CD4-positive, alpha-beta T cell treated with Interleukin-4 for 1 hour (primary cell): ENCODE results near the gene TMEM244.
"Not testable (repeated sequence)": the region's sequence is repeated elsewhere in the genome, so short reads cannot be mapped to it uniquely, and the experiment has no call there.

Experiments
- DNase-seq, 2 donors: peaks; one replicate each; pipeline ENCODE4 v3.0.0-alpha.2; 2020 to 2022

The TMEM244 gene

DNA sequence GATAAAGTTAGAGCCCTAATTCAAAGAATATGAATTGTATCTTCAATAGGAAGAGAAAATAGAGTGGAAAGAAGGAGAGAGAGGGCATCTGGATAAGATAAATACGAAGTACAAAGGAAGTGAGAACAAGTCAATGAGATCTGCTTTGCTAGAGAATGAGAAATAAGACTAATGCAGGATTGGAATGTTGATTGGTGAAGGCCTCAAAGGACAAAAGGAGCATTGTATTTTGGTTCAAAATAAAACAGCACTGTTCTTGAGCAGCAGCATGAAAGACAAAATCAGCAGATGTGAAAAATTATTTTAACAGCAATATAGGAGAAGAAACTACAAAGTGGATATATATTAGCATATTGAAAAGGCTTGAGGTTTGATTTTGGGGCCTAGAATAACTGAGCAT lies 5.1 kb upstream of the TMEM244 start:
- no peak for DNase-seq

DNA sequence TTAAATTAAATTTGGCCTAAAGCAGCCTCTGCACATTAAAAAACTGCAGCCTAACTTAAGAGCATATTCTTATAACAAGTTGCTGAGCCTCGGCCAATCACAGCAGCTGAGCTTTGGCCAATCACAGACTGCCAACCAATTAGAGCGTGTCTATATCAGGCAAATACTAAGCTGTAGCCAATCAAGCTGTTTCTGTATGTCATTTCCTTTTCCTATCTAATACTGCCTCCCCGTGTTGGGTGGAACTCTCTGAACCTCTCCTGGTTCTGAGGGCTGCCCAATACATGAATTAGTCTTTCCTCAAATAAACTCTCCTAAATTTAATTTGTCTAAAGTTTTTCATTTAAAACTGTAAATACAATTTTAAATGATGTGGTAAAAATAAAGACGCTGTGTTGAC lies 3.9 kb upstream of the TMEM244 start:
- no peak for DNase-seq

DNA sequence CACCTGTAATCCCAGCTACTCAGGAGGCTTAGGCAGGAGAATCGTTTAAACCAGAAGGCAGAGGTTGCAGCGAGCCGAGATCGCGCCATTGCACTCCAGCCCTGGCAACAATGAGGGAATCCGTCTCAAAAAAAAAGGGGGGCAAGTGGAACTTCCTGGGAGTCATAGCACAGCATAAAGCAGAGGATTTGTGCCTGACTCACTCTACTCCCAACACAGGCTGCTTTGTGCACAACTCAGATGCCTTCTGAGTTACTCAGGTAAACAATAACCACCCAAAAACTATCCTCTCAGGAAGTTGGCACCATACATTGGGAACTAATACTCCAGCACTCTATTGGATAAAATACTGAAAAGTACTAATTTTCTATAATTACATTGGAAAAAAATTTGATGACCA lies 2.5 kb upstream of the TMEM244 start:
- DNase-seq, result no peak

DNA sequence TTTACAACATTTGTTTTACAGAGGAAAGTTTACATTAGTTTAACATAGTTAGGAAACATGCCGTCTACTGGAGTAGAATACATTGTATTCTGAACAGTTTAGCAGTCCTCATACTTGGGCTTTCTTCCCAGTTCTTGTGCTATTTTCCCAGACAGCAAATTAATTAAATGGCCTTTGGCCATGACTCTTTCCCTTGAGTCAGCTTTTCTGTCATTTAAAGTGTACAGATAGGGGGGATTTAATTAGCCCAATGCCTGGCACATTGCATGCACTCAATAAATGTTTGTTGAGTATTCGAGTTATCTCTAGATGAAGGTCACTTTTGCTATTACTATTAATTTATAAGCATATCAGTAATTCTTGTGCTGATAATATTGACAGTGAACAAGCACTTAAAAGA lies 1.6 kb downstream of the TMEM244 start:
- DNase-seq, result no peak

DNA sequence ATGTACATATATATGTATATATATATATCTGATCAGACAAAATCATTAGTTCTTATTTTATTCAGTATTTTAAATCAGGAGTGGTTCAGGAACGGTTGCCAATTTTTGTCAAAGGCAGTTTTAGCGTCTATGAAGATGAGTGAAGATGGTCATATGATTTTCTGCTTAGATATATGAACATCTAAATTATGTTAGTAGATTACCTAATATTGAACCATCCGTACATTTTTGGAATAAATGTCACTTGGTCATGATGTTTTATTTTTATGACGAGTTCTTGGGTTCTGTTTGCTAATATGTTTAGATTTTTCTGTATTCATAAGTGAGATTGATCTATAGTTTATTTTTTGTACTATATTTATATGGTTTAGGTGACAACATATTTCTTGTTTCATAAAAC lies 3.3 kb downstream of the TMEM244 start:
- DNase-seq, result no peak

DNA sequence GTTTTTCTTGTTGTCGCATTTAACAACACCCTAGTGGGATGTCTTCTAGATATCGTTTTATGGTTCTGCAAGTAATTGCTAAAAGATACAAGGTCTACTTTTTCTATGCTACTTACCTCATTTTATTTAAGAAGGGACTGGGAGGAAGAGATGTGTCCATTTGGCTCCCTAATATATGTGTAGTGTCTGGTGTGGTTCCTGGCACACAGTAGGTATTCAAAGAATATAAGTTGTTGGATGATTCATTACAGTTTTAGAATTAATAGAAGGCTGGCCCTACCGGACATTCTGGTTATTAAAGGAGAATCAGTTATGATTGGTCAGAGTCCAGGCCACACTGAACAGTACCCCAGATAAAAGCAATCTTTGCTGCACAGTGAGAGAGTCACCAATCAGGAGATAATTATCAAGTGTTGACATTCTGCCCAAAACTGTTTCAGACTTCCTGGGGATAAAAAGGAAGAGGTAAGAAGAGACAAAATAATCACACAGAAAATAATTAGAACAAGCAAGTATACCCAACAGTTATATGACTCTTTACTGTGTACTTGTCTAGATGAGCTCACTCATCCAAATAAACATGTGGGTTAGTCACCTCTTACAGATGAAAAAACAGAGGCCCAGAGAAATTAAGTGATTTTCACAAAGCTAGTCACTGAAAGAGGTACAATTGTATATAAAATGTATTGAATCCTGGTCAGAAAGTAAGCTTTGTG lies 7.0 kb downstream of the TMEM244 start:
- DNase-seq, result no peak

DNA sequence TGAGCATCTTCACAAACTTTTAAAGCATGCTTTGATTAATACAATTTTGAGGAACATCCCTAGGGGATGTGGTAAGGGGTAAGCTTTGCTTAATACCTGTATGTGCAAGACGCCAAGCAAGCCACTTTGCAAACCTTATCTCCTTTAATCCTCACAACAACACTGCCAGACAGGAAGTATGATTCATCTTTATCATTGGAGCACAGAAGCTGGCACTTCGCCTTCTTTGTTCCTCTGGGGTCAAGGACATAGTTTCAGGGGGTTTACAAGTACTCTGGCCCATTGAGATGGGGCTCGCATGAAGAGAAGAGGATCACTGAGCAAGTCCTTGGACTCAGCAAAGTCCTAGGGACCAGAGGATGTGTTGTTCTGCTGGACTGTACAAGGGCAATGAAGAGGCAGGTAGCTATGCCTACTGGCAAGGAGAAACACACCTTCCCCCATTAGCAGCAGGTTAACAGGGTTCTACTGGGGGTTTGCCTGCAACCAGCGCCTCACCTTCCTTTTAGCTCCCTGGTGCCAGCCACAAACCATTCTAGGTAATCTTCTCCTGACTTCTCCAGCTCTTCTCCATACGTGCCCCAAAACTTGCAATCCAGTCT lies 8.8 kb downstream of the TMEM244 start:
- DNase-seq, result no peak

DNA sequence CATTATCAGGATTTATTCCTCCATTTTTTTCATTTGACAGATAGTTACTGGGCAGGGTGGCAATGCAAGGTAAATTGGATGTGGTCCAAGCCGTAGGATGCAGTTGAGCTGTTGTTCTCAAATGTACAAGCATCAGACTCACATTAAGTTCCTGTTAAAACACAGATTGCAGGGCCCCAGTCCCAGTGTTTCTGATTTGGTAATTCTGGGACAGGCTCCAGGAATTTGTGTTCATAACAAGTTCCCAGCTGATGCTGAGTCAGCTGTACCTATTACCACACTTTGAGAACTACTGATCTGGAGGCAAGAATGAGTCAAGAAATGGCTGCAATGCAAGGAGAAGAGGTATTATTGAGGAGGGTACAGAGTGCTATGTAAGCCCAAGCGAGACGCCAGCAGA lies 11.7 kb downstream of the TMEM244 start:
- no peak for DNase-seq

DNA sequence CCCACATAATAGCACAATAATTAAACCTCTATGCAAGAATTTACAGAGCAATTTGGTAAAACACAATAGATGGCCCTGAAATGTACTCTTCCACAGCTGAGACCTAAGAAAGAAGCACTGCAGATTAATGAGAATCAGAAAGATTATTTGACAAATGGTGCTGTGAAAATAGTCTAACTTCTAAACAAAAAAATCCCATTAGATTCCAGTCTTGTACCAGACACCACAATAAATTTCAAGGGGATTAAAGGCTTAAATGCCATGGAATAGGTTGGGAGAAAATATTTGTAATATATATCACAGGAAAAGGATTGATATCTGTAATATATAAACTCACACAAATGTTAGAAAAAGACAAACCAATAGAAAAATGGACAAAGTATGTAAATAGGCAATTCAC lies 14.4 kb downstream of the TMEM244 start:
- DNase-seq, result no peak

DNA sequence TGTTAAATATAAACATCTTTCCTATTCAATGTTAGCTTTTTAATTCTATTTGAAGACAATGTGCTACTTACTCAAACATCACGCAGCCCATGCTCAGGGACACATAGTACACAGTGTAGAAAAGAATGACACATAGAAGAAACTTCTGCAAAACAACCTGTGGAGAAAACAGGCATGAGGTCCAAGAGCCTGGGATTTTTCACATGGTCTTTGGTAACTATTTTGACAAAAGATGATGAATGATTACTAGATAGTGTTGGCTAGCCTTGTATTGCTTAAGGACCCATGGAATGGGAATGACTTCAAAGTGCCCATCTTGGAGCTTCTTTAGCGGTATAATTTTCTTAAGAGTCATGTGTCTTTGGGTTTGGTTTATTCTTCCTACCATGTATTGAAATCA lies 15.4 kb downstream of the TMEM244 start:
- no peak for DNase-seq

DNA sequence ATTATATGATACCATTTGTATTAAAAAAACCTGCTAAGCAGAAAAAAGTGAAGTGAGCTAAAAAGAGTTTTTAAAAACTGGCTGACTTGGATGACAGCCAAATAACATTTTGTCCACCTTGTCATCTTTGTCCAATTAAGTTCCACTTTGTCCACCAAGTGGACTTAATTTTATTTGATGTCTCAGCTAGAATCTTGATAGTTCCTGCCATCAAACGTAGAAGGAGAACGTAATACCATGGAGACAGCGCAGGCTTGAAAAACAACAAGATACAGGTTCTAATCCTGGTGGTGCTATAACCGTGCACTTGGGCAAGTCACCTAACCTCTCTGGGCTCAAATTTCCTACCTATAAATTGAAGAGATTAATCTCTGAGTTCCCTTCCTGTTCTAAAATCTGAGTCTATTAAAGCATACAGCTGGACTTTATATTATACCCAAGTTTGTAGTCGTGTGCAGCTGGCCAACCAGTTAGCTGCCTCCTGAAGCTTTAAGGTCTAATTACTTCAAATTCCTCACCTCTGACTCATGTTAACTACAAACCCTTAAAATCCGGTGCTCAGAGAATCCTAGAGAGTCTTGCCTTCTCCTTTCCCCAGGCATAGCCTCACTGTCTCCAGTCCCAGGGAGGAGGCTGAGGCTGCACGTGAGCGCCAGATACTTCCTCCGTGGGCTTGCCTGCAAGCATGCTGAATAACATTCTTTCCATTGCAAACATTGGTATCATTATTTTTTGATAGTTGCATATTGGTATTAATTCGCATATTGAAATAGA lies 16.8 kb downstream of the TMEM244 start:
- DNase-seq, result no peak

DNA sequence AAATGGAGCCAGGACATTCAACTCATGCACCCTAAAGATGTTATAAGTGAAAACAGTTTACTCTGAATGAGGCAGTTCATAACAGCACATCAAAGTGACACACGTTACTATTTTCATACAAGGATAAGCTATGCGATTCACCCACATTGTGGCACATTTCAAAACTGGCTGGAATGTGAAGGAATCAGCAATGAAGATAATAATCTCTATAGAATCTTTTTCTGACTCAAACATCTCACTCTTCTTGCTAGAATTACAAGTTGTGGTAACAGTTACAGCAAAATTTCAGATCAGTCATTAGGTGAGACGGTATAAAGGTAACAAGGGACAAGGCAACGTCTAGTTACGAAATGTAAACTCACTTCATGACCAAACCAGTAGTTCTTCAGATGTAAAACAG lies 17.5 kb downstream of the TMEM244 start:
- no peak for DNase-seq

DNA sequence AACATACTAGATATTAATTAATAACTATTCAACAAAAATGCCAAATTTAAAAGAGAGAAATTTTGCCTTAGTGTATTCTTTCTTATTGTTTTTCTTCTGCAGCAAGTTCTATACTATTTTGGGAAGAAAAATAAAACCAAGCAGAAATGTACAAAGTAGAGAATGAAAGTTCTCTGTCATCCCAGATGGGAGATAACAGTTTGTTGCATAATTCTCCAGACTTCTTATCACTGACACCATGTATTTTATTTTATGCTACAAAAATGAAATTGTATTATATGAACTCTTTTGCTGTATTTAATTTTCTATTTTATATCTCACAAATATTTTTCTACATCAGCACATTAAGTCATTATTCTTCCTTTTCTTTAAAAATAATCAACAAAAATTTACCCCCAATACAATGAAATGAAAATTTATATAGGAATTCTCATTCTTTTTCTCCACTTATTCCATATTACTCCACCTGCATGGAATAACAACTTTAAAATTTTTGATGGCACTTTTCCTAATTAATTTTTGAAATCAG lies 18.2 kb downstream of the TMEM244 start:
- no peak for DNase-seq

DNA sequence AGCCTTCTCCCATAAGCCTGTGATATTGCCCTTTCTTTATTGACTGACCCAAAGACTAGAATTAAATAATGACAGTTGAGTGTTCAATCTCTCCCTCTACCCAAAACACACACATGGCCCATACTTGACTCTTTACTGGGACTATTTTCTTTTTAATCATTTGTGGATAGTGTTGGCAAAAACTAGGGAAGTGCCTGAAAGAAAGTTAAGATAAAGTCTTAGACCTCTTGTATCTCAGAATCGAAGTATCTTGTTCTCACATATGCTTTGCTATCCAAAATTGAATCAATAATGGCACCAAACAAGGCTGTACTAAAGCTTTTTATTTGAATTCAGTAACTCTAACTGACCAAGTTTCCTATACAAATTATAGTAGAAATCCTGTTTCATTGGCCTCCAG lies 19.0 kb downstream of the TMEM244 start:
- DNase-seq, result no peak

DNA sequence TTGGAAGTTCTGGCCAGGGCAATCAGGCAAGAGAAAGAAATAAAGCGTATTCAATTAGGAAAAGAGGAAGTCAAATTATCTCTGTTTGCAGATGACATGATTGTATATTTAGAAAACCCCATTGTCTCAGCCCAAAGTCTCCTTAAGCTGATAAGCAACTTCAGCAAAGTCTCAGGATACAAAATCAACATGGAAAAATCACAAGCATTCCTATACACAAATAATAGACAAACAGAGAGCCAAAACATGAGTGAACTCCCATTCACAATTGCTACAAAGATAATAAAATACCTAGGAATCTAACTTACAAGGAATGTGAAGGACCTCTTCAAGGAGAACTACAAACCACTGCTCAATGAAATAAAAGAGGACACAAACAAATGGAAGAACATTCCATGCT lies 21.6 kb downstream of the TMEM244 start:
- DNase-seq, result not testable (repeated sequence)

DNA sequence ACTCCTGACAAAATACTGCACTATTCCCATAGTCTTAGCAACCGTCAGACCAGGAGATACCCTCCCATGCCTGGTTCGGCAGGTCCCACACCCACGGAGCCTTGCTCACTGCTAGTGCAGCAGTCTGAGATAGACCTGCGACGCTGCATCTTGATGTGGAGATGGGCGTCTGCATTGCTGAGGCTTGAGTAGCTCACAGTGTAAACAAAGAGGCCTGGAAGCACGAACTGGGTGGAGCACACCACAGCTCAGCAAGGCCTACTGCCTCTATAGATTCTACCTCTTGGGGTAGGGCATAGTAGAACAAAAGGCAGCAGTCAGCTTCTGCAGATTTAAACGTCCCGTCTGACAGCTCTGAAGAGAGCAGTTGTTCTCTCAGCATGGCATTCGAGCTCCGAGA lies 25.4 kb downstream of the TMEM244 start:
- DNase-seq, result no peak

DNA sequence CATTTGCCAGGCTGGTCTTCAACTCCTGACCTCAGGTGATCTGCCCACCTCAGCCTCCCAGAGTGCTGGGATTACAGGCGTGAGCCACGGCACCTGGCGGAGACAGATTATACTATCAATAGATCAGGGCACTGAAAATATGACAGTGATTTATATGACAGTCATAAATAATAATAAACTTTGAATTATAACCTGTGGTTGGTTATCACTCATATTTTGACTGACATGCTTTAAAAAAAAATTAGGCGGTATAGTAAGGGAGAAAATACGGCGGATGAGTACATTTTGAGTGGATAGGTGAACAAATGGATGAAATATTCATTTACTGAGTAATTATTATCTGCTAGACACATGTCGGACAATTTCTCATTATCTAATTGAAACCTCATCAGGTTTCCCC lies 28.8 kb downstream of the TMEM244 start:
- no peak for DNase-seq

DNA sequence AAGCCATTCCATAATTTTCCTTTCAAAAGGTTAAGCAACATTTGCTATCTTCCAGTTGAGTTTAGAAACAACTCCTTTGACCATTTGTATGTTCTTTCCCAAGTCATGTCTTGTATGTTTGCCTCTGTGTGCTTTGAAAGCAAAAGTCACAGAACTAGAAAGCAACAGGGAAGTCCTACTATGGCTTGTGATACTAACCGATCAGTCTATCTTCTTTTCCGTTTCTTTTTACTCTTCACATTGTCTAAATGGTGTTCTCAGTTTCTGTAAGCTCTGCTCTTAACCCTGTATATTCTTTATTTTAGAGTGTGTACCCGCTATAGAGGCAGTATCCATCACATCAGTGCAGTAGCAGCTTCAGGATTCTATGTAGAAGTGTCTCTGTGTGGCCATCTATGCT lies 32.9 kb downstream of the TMEM244 start:
- DNase-seq, result no peak

DNA sequence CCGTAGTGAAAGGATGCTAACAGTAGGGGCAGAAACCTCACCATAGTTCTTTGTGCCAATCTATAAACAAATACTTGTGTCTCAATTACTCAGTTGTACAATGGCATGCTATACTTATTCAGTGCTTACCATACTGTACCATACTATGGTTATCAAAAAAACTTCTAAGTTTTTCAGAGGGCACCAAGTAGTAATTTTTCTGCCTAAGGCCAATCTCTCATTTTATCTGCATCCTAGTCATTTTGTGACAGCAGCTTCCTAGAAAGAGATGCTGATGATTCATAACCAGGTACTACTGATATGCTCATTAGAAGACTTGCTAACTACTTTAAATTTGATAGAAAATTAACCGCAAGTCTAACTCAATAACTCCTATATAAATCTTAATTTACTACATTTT lies 42.9 kb downstream of the TMEM244 start:
- no peak for DNase-seq

DNA sequence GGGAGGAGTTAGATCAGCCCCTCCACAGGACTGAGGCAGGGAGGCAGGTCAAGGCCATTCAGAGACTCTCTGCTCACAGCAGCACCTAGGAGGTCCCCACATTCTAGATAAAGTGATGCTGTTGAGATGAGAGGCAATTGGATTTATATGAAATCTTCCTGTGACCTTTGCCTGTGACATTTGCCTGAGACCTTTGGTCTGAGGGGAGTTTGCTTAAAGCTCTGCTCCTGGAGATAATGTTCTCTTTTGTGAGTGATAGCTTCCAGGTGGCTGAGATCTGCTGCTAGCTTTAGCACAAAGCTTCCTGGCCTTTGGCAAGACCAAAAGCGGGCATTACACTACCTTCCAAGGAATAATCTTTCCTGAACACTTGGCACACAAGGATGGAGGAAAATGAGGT lies 43.3 kb downstream of the TMEM244 start:
- DNase-seq, result no peak

DNA sequence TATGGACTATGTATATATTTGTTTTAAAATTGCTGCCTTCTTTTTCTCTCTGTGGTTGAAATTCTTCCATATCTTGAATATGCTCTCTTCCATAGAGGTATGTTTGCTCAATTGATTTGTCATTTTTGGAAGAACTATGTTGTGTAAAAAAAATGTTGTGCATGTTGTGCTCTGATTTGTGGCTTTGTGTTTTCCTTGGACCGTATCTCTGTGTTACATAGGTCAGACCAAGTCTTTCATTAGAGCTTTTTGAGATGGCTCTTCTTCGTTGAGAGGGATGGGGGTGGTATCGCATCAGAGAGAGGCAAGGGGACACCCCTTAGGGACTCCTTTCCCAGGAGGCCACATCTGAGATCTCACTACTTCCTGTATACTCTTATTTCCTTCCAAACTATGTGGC lies 43.8 kb downstream of the TMEM244 start:
- DNase-seq, result no peak

DNA sequence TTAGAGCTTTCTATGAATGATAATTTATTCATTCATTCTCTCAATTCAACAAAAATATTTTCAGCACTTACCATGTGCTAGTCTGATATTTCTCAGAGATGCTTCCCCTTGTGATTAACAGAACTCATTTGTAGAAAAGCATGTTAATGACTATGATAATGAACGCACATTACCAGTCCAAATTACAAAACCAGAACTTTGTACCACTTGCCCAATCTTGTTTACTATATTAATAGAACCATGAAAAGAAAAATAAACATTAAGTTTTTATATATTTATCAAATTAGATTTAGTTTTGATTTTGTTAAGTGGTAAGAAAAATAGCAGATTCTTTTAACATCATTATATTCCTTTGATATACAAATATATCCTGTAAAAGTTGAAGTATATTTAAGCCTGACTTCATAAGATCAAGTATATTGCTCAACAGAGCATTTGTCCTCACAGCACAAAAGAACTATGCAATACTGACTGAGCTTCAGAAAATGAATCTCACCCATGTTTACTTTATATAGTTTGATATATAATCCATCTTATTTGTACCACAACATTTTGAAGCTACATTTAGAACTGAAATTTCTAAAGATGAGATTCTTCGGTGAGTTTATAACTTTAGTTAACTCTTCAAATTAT lies 48.9 kb downstream of the TMEM244 start:
- DNase-seq, result no peak

DNA sequence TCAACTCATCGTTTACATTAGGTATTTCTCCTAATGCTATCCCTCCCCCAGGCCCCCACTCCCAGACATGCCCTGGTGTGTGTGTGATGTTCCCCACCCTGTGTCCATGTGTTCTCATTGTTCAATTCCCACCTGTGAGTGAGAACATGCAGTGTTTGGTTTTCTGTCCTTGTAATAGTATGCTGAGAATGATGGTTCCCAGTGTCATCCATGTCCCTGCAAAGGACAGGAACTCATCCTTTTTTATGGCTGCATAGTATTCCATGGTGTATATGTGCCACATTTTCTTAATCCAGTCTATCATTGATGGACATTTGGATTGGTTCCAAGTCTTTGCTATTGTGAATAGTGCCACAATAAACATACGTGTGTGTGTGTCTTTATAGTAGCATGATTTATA lies 54.0 kb downstream of the TMEM244 start:
- DNase-seq, result not testable (repeated sequence)

DNA sequence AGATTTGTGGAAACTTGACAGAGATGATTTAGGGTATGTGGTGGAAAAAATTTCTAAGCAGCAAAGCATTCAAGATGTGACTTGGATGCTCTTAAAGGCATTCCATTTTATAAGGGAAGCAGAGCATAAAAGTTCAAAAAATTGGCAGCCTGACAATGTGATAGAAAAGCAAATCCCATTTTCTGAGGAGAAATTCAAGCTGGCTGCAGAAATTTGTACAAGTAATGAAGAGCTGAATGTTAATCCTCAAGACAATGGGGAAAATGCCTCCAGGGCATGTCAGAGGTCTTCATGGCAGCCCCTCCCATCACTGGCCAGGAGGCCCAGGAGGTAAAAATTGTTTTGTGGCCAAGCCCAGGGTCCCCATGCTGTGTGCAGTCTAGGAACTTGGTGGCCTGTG lies 58.2 kb downstream of the TMEM244 start:
- not testable (repeated sequence) for DNase-seq
